SK-N-SH treated with all-trans-retinoic acid at 6 μM for 48 hours (cell line): Measurements from ENCODE around the gene PVALB.

Experiments
- ATAC-seq: fragments of 200-7000 bp; cut with Tn5 transposase; 3 replicates; pipeline ENCODE4 v1.9.1; 2020; ENCODE audit warnings: mild to moderate bottlenecking, moderate library complexity
- ARNTL ChIP-seq: fragments of 450-650 bp; formaldehyde crosslinking; IDR thresholded peaks from 2 replicates; pipeline ENCODE4 v1.5.0; 2020; ENCODE audit warnings: low read depth, mild to moderate bottlenecking, moderate library complexity, borderline replicate concordance
- CREB5 ChIP-seq: fragments of 250-450 bp; sonication (Bioruptor Pico); IDR thresholded peaks from 2 replicates; pipeline ENCODE4 v1.5.1; 2020; ENCODE audit warnings: low read depth, mild to moderate bottlenecking, moderate library complexity
- CSDC2 ChIP-seq: fragments of 250-450 bp; sonication (Bioruptor Pico); IDR thresholded peaks from 2 replicates; pipeline ENCODE4 v1.5.0; 2020; ENCODE audit warnings: mild to moderate bottlenecking, moderate library complexity
- ESRRG ChIP-seq: fragments of 250-450 bp; sonication (Bioruptor Pico); IDR thresholded peaks from 2 replicates; pipeline ENCODE4 v1.6.1; 2021; ENCODE audit warnings: mild to moderate bottlenecking
- ISL1 ChIP-seq: fragments of 250-450 bp; sonication (Bioruptor Pico); IDR thresholded peaks from 2 replicates; pipeline ENCODE4 v2.1.2; 2022; ENCODE audit warnings: mild to moderate bottlenecking, moderate library complexity
- PATZ1 ChIP-seq: fragments of 250-450 bp; sonication (Bioruptor Pico); IDR thresholded peaks from 2 replicates; pipeline ENCODE4 v1.8.0; 2020; ENCODE audit warnings: mild to moderate bottlenecking, moderate library complexity, borderline replicate concordance
- POU6F1 ChIP-seq: fragments of 250-450 bp; sonication (Bioruptor Pico); IDR thresholded peaks from 2 replicates; pipeline ENCODE4 v1.8.0; 2021; ENCODE audit warnings: low read depth, mild to moderate bottlenecking, moderate library complexity, borderline replicate concordance
- PPARA ChIP-seq: fragments of 250-450 bp; sonication (Bioruptor Pico); IDR thresholded peaks from 2 replicates; pipeline ENCODE4 v1.5.0; 2020; ENCODE audit warnings: mild to moderate bottlenecking, borderline replicate concordance
- RARB ChIP-seq: fragments of 250-450 bp; sonication (Bioruptor Pico); IDR thresholded peaks from 2 replicates; pipeline ENCODE4 v1.8.0; 2021; ENCODE audit warnings: mild to moderate bottlenecking, moderate library complexity
- SNAI2 ChIP-seq: fragments of 250-450 bp; sonication (Bioruptor Pico); IDR thresholded peaks from 2 replicates; pipeline ENCODE4 v1.5.0; 2020; ENCODE audit warnings: mild to moderate bottlenecking, moderate library complexity
- TCF4 ChIP-seq: fragments of 250-450 bp; sonication (Bioruptor Pico); IDR thresholded peaks from 2 replicates; pipeline ENCODE4 v1.8.0; 2021; ENCODE audit warnings: mild to moderate bottlenecking, moderate library complexity, borderline replicate concordance
- TOX ChIP-seq: fragments of 250-450 bp; sonication (Bioruptor Pico); IDR thresholded peaks from 2 replicates; pipeline ENCODE4 v1.8.0; 2021; ENCODE audit warnings: mild to moderate bottlenecking, moderate library complexity, borderline replicate concordance
- ZC3H10 ChIP-seq: fragments of 250-450 bp; sonication (Bioruptor Pico); IDR thresholded peaks from 2 replicates; pipeline ENCODE4 v1.5.1; 2021; ENCODE audit warnings: mild to moderate bottlenecking, moderate library complexity
- ZFP30 ChIP-seq: fragments of 450-650 bp; formaldehyde crosslinking; IDR thresholded peaks from 2 replicates; pipeline ENCODE4 v1.5.0; 2022; ENCODE audit warnings: mild to moderate bottlenecking, moderate library complexity
- ZNF565 ChIP-seq: fragments of 450-650 bp; formaldehyde crosslinking; conservative IDR thresholded peaks from 2 replicates; pipeline ENCODE4 v1.5.0; 2020; ENCODE audit warnings: low read depth, mild to moderate bottlenecking, moderate library complexity
- ZNF8 ChIP-seq: fragments of 450-650 bp; formaldehyde crosslinking; IDR thresholded peaks from 2 replicates; pipeline ENCODE4 v1.5.0; 2020; ENCODE audit warnings: mild to moderate bottlenecking, moderate library complexity
- TF ChIP-seq, protein P1 (sequence below): fragments of 250-450 bp; sonication (Bioruptor Pico); IDR thresholded peaks from 2 replicates; pipeline ENCODE4 v1.5.0; 2020; ENCODE audit warnings: mild to moderate bottlenecking, moderate library complexity
- TF ChIP-seq, protein P2 (sequence below): fragments of 250-450 bp; sonication (Bioruptor Pico); IDR thresholded peaks from 2 replicates; pipeline ENCODE4 v1.5.1; 2021; ENCODE audit warnings: mild to moderate bottlenecking, moderate library complexity

Gene PVALB

DNA sequence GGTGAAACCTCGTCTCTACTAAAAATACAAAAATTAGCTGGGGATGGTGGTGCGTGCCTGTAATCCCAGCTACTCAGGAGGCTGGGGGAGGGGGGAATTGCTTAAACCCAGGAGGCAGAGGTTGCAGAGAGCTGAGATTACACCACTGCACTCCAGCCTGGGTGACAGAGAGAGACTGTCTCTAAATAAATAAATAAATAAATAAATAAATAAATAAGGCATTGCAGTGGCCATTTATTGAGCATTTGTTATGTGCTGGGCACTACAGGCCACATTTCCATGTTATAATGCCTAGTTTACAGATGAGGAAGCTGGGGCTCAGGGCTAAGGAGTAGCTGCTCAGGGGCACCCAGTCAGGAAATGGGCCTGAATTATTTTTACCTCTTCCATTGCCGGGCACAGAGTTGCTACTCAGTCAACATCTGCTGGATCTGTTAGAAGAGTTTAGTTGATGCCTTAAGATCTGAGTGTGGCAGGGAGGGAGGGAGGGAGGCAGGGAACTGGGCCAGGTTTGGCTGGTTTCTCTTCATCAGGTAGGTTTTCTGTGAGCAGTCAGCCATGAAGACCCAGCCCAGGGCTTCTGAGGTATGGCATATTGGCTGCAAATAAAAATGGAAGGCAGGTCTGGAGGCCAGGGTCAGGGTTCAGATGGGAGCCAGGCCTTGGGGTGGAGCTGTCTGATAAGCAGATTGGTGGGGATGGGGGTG is 5.6 kb downstream of the PVALB start:
- TF ChIP-seq POU6F1 (CRISPR knock-in tag): no peak
- no peak for TF ChIP-seq TCF4 (CRISPR knock-in tag)
- TF ChIP-seq PPARA: no peak
- no peak for TF ChIP-seq ARNTL
- no peak for TF ChIP-seq ZC3H10
- TF ChIP-seq SNAI2 (CRISPR knock-in tag): no peak
- TF ChIP-seq, protein P1, sequence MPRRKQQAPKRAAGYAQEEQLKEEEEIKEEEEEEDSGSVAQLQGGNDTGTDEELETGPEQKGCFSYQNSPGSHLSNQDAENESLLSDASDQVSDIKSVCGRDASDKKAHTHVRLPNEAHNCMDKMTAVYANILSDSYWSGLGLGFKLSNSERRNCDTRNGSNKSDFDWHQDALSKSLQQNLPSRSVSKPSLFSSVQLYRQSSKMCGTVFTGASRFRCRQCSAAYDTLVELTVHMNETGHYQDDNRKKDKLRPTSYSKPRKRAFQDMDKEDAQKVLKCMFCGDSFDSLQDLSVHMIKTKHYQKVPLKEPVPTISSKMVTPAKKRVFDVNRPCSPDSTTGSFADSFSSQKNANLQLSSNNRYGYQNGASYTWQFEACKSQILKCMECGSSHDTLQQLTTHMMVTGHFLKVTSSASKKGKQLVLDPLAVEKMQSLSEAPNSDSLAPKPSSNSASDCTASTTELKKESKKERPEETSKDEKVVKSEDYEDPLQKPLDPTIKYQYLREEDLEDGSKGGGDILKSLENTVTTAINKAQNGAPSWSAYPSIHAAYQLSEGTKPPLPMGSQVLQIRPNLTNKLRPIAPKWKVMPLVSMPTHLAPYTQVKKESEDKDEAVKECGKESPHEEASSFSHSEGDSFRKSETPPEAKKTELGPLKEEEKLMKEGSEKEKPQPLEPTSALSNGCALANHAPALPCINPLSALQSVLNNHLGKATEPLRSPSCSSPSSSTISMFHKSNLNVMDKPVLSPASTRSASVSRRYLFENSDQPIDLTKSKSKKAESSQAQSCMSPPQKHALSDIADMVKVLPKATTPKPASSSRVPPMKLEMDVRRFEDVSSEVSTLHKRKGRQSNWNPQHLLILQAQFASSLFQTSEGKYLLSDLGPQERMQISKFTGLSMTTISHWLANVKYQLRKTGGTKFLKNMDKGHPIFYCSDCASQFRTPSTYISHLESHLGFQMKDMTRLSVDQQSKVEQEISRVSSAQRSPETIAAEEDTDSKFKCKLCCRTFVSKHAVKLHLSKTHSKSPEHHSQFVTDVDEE: no peak
- TF ChIP-seq ZNF8 (CRISPR knock-in tag): no peak
- no peak for TF ChIP-seq ZFP30 (CRISPR knock-in tag)
- TF ChIP-seq, protein P2, sequence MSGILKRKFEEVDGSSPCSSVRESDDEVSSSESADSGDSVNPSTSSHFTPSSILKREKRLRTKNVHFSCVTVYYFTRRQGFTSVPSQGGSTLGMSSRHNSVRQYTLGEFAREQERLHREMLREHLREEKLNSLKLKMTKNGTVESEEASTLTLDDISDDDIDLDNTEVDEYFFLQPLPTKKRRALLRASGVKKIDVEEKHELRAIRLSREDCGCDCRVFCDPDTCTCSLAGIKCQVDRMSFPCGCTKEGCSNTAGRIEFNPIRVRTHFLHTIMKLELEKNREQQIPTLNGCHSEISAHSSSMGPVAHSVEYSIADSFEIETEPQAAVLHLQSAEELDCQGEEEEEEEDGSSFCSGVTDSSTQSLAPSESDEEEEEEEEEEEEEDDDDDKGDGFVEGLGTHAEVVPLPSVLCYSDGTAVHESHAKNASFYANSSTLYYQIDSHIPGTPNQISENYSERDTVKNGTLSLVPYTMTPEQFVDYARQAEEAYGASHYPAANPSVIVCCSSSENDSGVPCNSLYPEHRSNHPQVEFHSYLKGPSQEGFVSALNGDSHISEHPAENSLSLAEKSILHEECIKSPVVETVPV (CRISPR knock-in tag): no peak
- TF ChIP-seq TOX (CRISPR knock-in tag): no peak
- no peak for TF ChIP-seq ESRRG
- no peak for TF ChIP-seq ZNF565 (CRISPR knock-in tag)
- TF ChIP-seq CREB5 (CRISPR knock-in tag): no peak
- no peak for TF ChIP-seq ISL1 (CRISPR knock-in tag)
- TF ChIP-seq CSDC2 (CRISPR knock-in tag): no peak
- no peak for TF ChIP-seq PATZ1 (CRISPR knock-in tag)
- ATAC-seq: no peak

- no peak for ATAC-seq
- TF ChIP-seq PPARA: no peak
- TF ChIP-seq, all 23 proteins: peak for 0
Observed at GRCh38 chr22:36809351-36809750, 7.5 kb downstream of the PVALB start.

DNA sequence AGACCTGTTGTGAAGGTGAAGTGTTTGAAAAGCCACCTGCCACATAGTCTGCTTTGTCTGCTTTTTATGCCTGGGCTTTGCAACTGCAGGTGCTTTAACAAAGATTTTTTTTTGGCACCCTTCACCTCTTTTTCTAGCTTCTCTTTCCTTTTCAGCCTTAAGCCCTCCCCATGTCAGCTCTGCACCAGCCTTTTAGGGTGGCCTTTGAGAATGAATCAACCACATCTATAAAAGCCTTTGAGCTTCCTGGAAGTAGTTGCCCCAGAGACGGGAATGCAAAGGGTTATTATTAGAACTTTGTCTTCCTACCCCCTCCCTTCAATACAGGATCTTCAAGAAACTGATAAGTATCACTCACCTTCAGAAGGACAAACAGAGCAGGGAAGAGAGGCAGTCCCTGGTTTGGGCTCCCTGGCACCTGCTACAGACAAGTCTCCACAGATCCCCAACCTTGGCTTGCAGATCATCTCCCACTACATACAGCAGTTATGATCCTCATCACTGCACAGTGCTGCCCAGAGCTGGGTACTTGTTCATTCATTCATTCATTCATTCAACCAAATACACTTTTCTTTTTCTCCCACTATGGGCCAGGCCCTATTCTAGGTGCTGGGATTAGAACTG is 8.0 kb downstream of the PVALB start:
- ATAC-seq: no peak
- TF ChIP-seq POU6F1 (CRISPR knock-in tag): no peak
- no peak for TF ChIP-seq RARB (CRISPR knock-in tag)
- TF ChIP-seq SNAI2 (CRISPR knock-in tag): no peak
- no peak for TF ChIP-seq TOX (CRISPR knock-in tag)
- TF ChIP-seq, protein P1: no peak
- no peak for TF ChIP-seq ESRRG
- TF ChIP-seq PATZ1 (CRISPR knock-in tag): no peak
- TF ChIP-seq CREB5 (CRISPR knock-in tag): no peak
